Measurements from ENCODE around the gene MAU2. TPM values are rescaled to one million over a fixed set of nuclear protein-coding genes. Genes with fewer than 3 reads are reported as not detected.
A peak's percentile ranks its signal among the peaks of the same experiment; 100 is the strongest.

The MAU2 gene
- total RNA-seq, 1 experiment from 2014 or later = 38.0 TPM

GRCh38 chr19:19316082-19316481, 4.5 kb upstream of the MAU2 start:
- ATAC-seq (no peak), DNase-seq (ENCODE audit: low read depth, low spot score) (no peak)
- no peak overlapping the region for H3K4me3 ChIP-seq (ENCODE audit: low read depth in 2 of 2, low read length in 2 of 2)
- intact Hi-C loops (cut with micrococcal nuclease; ENCODE audit: unreplicated experiment) (no loop called here), in situ Hi-C loops (cut with HindIII; ENCODE audit: low pct_unique_long_range_greater_than_20kb, low sequenced_read_pairs) (no loop called here)
- H3K27me3 ChIP-seq (ENCODE audit: control insufficient read depth, insufficient read depth, low read length) = no peaks in the 10 kb centered on the region
- H3K4me1 ChIP-seq (ENCODE audit: control insufficient read depth, insufficient read depth, low read length) = peaks cover 5% of the 10 kb centered on the region; the same call in 1 of the 2 replicates
- POLR2A ChIA-PET = no interaction called here
- BruUV-seq (replicated peaks) = no TSS peak
- peaks cover 3% of the 10 kb centered on the region; the same call in 1 of the 2 replicates for H3K36me3 ChIP-seq (ENCODE audit: control insufficient read depth, insufficient read depth, low read length)
- TF ChIP-seq REST (IDR thresholded peaks at IDR 0.05; ENCODE audit: insufficient read depth in 1 of 2, low read depth in 2 of 2, low read length in 1 of 2) (no peak), POLR2AphosphoS5 (IDR thresholded peaks at IDR 0.05; ENCODE audit: low read depth, low read length) (no peak), CTCF (IDR thresholded peaks at IDR 0.05) (no peak), TCF7L2 (IDR thresholded peaks at IDR 0.05; ENCODE audit: low read depth, low read length) (no peak)
- no peaks in the 10 kb centered on the region for H3K9me3 ChIP-seq (ENCODE audit: control insufficient read depth, insufficient read depth, low read depth, low read length)
- CTCF ChIA-PET = interaction anchor here (0.6 kb wide), 1 partner anchor 17 kb away, joined by 3 read pairs; no protein-coding TSS in a partner anchor
- no peak overlapping the region for H3K27ac ChIP-seq (ENCODE audit: low read length)

GRCh38 chr19:19319732-19320360, 783 bp upstream of the MAU2 start:
- ChIA-PET CTCF (no interaction called here), POLR2A (no interaction called here)
- BruUV-seq (replicated peaks) = no TSS peak
- Histone ChIP-seq H3K4me1 (ENCODE audit: control insufficient read depth, insufficient read depth, low read length) (peaks cover 5% of the 10 kb centered on the region; the same call in 1 of the 2 replicates), H3K36me3 (ENCODE audit: control insufficient read depth, insufficient read depth, low read length) (peaks cover 6% of the 10 kb centered on the region; the same call in 1 of the 2 replicates), H3K9me3 (ENCODE audit: control insufficient read depth, insufficient read depth, low read depth, low read length) (no peaks in the 10 kb centered on the region), H3K27ac (ENCODE audit: low read length) (peak overlapping the region; percentile 92), H3K27me3 (ENCODE audit: control insufficient read depth, insufficient read depth, low read length) (no peaks in the 10 kb centered on the region), H3K4me3 (ENCODE audit: low read depth in 2 of 2, low read length in 2 of 2) (peak overlapping the region; percentile 91)
- DNase-seq (ENCODE audit: low read depth, low spot score) (no peak), ATAC-seq (peak; percentile 2; the same call in 1 of the 2 replicates)
- intact Hi-C loops (cut with micrococcal nuclease; ENCODE audit: unreplicated experiment) = no loop called here
- TF ChIP-seq TCF7L2 (IDR thresholded peaks at IDR 0.05; ENCODE audit: low read depth, low read length) = no peak
- no peak for TF ChIP-seq CTCF (IDR thresholded peaks at IDR 0.05)
- in situ Hi-C loops (cut with HindIII; ENCODE audit: low pct_unique_long_range_greater_than_20kb, low sequenced_read_pairs) = no loop called here
